Activated CD4-positive, alpha-beta T cell treated with anti-CD3 and anti-CD28 coated beads, Interleukin-2, amount 10 ng/mL, durations not matched to agents 24 days and 14 days (primary cell): ENCODE measurements around the gene STX17. TPM values are rescaled to one million over a fixed set of nuclear protein-coding genes. Genes with fewer than 3 reads are reported as not detected.
"Not testable (repeated sequence)": the region's sequence is repeated elsewhere in the genome, so short reads cannot be mapped to it uniquely, and the experiment has no call there.

Source experiments
- DNase-seq: peaks from one replicate; pipeline ENCODE4 v3.0.0; 2022
- H3K27ac Mint-ChIP-seq: one replicate; pipeline ENCODE4 v1.8.0; 2022; ENCODE audit warnings: mild to moderate bottlenecking, mixed read lengths
- H3K27me3 Mint-ChIP-seq: one replicate; pipeline ENCODE4 v1.8.0; 2022; ENCODE audit warnings: mixed read lengths
- H3K36me3 Mint-ChIP-seq: one replicate; pipeline ENCODE4 v1.8.0; 2022; ENCODE audit warnings: low read depth, mild to moderate bottlenecking, mixed read lengths
- H3K4me1 Mint-ChIP-seq: one replicate; pipeline ENCODE4 v1.8.0; 2021; ENCODE audit warnings: mixed read lengths
- H3K4me3 Mint-ChIP-seq: one replicate; pipeline ENCODE4 v1.8.0; 2022; ENCODE audit warnings: mild to moderate bottlenecking, moderate library complexity, mixed read lengths
- H3K9me3 Mint-ChIP-seq: one replicate; pipeline ENCODE4 v1.8.0; 2021; ENCODE audit warnings: mixed read lengths
- intact Hi-C: fragments of 100-400 bp; cut with micrococcal nuclease; formaldehyde crosslinking; loops from one replicate; pipeline ENCODE4 v1.15.1; 2023
- total RNA-seq: library from RNA; stranded (reverse); gene quantifications from 2 replicates; pipeline ENCODE4 v1.2.3, GENCODE V29; 2022

Gene STX17
- total RNA-seq, 1 donor from 2014 or later, result 26.5 TPM

DNA sequence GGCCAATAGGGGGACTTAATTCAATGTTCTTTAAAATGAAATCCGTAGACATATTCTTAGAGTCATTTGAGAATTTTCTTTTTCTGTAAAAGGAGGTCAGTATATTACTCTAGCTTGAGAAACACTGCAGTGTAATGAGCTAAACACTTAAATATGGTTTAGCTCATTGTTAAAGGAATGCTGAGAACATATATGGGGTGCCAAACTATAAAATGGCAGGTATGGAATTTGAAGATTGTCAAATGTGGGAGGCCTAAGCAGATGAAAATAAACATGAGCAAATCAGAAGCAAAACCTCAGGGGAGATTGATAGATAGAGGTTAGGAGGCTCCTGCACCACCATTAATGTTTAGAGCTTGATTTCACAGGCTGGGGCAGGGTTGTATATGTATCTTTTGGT, 57.9 kb downstream of the STX17 start:
- no peaks in the 10 kb centered on the region for H3K9me3 Mint-ChIP-seq
- intact Hi-C loops, result no loop called here
- H3K4me3 Mint-ChIP-seq, result no peak overlapping the region
- no peaks in the 10 kb centered on the region for H3K27me3 Mint-ChIP-seq
- H3K4me1 Mint-ChIP-seq, result no peaks in the 10 kb centered on the region
- H3K36me3 Mint-ChIP-seq, result peaks cover 38% of the 10 kb centered on the region
- H3K27ac Mint-ChIP-seq, result no peak overlapping the region
- no peak for DNase-seq

- H3K36me3 Mint-ChIP-seq, result peaks cover 36% of the 10 kb centered on the region
- no peak for DNase-seq
- H3K4me1 Mint-ChIP-seq, result no peaks in the 10 kb centered on the region
- no peaks in the 10 kb centered on the region for H3K9me3 Mint-ChIP-seq
- H3K27ac Mint-ChIP-seq, result no peak overlapping the region
- H3K27me3 Mint-ChIP-seq, result no peaks in the 10 kb centered on the region
- intact Hi-C loops, result no loop called here
- no peak overlapping the region for H3K4me3 Mint-ChIP-seq
Observed at GRCh38 chr9:99966001-99966400, 59.5 kb downstream of the STX17 start.

DNA sequence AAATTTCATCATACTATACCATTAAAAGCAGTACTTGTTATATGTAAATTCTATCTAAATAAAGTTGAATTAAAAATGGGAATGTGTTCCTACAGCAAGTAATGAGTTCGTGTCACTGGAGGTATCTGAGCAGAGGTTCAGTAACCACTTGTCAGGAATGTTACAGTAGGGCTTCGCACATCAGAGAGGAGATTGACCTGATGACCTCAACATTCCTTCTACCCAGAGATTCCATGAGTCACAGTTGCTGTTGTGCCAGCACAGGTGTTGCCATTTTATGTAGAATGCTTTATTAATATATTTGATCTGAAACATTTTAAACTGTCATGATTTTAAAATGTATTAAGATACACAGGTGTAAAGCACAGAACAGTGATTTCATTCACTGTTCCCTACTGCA, 60.3 kb downstream of the STX17 start:
- Mint-ChIP-seq H3K36me3 (peaks cover 32% of the 10 kb centered on the region), H3K27ac (no peak overlapping the region), H3K9me3 (no peaks in the 10 kb centered on the region), H3K27me3 (no peaks in the 10 kb centered on the region), H3K4me3 (no peak overlapping the region), H3K4me1 (no peaks in the 10 kb centered on the region)
- DNase-seq, result no peak
- intact Hi-C loops, result no loop called here

DNA sequence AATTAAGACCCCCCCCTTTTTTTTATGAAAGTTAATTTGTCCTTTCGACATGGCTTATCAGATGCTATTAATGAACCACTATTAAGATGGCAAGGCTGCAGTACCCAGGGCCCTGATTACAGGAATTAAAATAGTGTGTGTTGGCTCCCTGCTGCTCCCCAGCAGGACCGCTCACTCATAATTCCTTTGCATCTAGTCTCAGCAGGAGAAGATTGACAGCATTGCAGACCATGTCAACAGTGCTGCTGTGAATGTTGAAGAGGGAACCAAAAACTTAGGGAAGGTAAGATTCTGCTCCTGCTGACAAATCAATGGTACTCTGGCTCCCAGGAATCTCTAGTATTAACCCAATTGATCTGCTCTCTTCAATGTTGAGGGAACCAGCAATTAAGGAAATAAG, 61.0 kb downstream of the STX17 start:
- DNase-seq, result no peak
- Mint-ChIP-seq H3K36me3 (peaks cover 29% of the 10 kb centered on the region), H3K9me3 (no peaks in the 10 kb centered on the region), H3K27ac (no peak overlapping the region), H3K27me3 (no peaks in the 10 kb centered on the region), H3K4me3 (no peak overlapping the region), H3K4me1 (no peaks in the 10 kb centered on the region)
- intact Hi-C loops, result no loop called here

DNA sequence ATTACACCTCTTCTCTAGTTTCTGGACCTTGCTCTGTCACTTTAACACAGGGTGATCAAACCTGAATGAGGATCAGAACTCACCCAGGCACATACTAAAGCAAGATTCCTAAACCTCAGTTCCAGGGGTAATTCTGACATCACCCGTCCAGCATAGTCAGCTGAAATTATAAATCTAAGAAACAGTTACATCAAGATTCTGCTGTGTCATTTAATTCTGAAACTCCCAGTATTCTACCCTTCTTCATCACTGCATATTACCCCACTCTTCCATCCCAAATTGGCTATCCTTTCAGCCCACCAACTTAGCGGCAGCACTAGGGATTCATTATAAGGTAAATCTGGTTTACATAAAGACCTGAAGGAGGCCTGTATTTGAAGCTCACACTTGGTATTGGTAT, 64.0 kb downstream of the STX17 start:
- no peaks in the 10 kb centered on the region for H3K9me3 Mint-ChIP-seq
- no peaks in the 10 kb centered on the region for H3K27me3 Mint-ChIP-seq
- intact Hi-C loops, result no loop called here
- DNase-seq, result no peak
- peaks cover 33% of the 10 kb centered on the region for H3K36me3 Mint-ChIP-seq
- no peak overlapping the region for H3K27ac Mint-ChIP-seq
- no peak overlapping the region for H3K4me3 Mint-ChIP-seq
- H3K4me1 Mint-ChIP-seq, result no peaks in the 10 kb centered on the region

DNA sequence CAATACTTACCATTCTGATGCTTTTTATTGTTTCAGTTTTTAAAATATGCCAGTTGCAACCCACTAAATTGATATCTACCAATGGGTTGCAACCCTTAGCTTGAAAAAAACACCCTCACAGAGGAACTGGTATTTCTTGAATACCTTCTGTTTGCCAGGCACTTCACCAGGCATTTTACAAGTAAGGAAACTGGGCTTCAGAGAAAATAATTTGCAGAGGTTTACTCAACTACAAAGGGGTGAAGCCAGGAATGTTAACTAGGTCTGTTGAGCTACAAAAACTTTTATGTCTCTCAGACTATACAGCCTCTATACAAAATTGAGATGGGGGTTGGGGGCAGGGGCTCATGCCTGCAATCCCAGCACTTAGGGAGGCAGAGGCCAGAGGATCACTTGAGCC, 65.0 kb downstream of the STX17 start:
- no peaks in the 10 kb centered on the region for H3K4me1 Mint-ChIP-seq
- peaks cover 33% of the 10 kb centered on the region for H3K36me3 Mint-ChIP-seq
- H3K27me3 Mint-ChIP-seq, result no peaks in the 10 kb centered on the region
- no peak for DNase-seq
- intact Hi-C loops, result no loop called here
- no peak overlapping the region for H3K4me3 Mint-ChIP-seq
- no peaks in the 10 kb centered on the region for H3K9me3 Mint-ChIP-seq
- H3K27ac Mint-ChIP-seq, result no peak overlapping the region

GRCh38 chr9:99973455-99973854, 67.0 kb downstream of the STX17 start:
- Mint-ChIP-seq H3K27me3 (no peaks in the 10 kb centered on the region), H3K27ac (no peak overlapping the region), H3K36me3 (peaks cover 27% of the 10 kb centered on the region), H3K4me1 (no peaks in the 10 kb centered on the region), H3K4me3 (no peak overlapping the region), H3K9me3 (no peaks in the 10 kb centered on the region)
- no peak for DNase-seq
- intact Hi-C loops, result no loop called here

DNA sequence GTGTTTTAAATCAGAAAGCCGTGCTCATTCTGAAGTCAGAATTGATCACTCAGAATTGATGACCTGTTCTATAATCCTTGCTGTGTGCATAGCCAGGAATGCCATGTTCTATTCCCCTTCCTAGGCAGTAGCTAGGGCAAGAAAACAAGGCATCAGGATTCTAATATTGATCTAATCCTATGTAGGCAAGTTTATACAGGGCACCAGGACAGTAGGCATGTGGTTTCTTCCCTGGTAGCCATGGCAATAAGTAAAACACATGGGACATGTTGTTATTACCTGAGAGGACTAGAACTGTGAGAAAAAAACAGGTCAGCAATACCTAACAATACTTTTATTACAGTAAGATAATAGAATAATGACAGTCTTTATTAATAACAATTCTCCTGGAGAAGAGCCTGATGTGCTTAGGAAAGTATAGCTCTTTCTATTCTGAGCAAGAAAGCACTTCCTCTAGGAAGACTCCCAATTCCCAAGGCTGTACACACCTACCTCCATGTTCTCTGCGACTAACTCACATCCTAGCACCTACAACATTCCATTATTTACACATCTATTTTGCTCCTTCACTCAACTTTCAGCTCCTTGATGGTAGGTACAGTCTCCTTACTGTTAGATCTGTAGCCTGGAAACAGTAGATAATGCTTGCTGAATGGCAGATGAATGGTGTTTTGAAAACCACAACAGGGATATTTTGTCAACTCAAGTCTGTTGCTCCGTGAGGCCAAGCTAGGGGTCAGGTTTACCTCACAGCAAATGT, 70.8 kb downstream of the STX17 start:
- H3K36me3 Mint-ChIP-seq, result peaks cover 19% of the 10 kb centered on the region
- intact Hi-C loops, result no loop called here

DNA sequence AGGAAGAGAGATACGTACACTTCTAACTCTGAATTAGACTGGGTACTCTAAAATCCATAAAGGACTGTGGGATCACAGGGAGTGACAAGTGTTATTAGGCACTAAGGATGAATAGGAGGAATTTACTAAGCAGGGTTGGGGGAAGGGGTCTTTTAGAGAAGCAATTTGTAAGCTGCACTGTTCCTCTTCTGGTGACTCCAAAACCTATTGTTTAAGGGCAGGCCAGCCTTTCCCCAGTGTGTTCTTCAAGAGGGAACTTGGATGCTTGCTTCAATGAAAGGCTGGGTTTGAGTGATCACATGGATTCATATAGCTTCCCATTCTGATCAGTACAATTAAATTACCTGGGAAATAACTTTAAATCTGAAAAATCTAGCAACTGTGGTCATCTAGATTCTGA, 71.8 kb downstream of the STX17 start:
- H3K4me1 Mint-ChIP-seq, result no peaks in the 10 kb centered on the region
- peaks cover 19% of the 10 kb centered on the region for H3K36me3 Mint-ChIP-seq
- DNase-seq, result no peak
- no peak overlapping the region for H3K27ac Mint-ChIP-seq
- H3K4me3 Mint-ChIP-seq, result no peak overlapping the region
- intact Hi-C loops, result no loop called here
- no peaks in the 10 kb centered on the region for H3K9me3 Mint-ChIP-seq
- H3K27me3 Mint-ChIP-seq, result no peaks in the 10 kb centered on the region

More for the DNA sequence above, 70.8 kb downstream of the STX17 start:
- Mint-ChIP-seq H3K27me3 (no peaks in the 10 kb centered on the region), H3K27ac (no peak overlapping the region), H3K4me3 (no peak overlapping the region), H3K4me1 (no peaks in the 10 kb centered on the region), H3K9me3 (no peaks in the 10 kb centered on the region)
- DNase-seq, result no peak

GRCh38 chr9:99980598-99980997, 74.1 kb downstream of the STX17 start:
- no peaks in the 10 kb centered on the region for H3K27me3 Mint-ChIP-seq
- H3K27ac Mint-ChIP-seq, result no peak overlapping the region
- peaks cover 12% of the 10 kb centered on the region for H3K36me3 Mint-ChIP-seq

GRCh38 chr9:99986642-99987041, 80.2 kb downstream of the STX17 start:
- peaks cover 17% of the 10 kb centered on the region for H3K9me3 Mint-ChIP-seq
- no peaks in the 10 kb centered on the region for H3K4me1 Mint-ChIP-seq
- intact Hi-C loops, result no loop called here
- no peak for DNase-seq
- peaks cover 32% of the 10 kb centered on the region for H3K36me3 Mint-ChIP-seq
- H3K27ac Mint-ChIP-seq, result no peak overlapping the region
- H3K27me3 Mint-ChIP-seq, result no peaks in the 10 kb centered on the region
- no peak overlapping the region for H3K4me3 Mint-ChIP-seq

More at GRCh38 chr9:99980598-99980997, 74.1 kb downstream of the STX17 start:
- no peak overlapping the region for H3K4me3 Mint-ChIP-seq
- H3K9me3 Mint-ChIP-seq, result no peaks in the 10 kb centered on the region
- intact Hi-C loops, result no loop called here
- no peak for DNase-seq
- H3K4me1 Mint-ChIP-seq, result no peaks in the 10 kb centered on the region

DNA sequence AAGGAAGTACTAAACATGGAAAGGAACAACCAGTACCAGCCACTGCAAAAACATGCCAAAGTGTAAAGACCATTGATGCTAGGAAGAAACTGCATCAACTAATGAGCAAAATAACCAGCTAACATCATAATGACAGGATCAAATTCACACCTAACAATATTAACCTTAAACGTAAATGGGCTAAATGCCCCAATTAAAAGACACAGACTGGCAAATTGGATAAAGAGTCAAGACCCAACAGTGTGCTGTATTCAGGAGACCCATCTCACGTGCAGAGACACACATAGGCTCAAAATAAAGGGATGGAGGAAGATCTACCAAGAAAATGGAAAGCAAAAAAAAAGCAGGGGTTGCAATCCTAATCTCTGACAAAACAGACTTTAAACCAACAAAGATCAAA, 84.1 kb downstream of the STX17 start:
- H3K4me3 Mint-ChIP-seq, H3K27me3 Mint-ChIP-seq, H3K4me1 Mint-ChIP-seq, intact Hi-C loops, DNase-seq, H3K27ac Mint-ChIP-seq: not testable (repeated sequence)
- Mint-ChIP-seq H3K36me3 (peaks cover 50% of the 10 kb centered on the region), H3K9me3 (peaks cover 19% of the 10 kb centered on the region)

- Mint-ChIP-seq H3K36me3 (peaks cover 45% of the 10 kb centered on the region), H3K27me3 (no peaks in the 10 kb centered on the region), H3K4me1 (no peaks in the 10 kb centered on the region), H3K4me3 (no peak overlapping the region), H3K27ac (no peak overlapping the region), H3K9me3 (no peaks in the 10 kb centered on the region)
- no peak for DNase-seq
- intact Hi-C loops, result no loop called here
Observed at GRCh38 chr9:99998266-99998665, 91.8 kb downstream of the STX17 start.

DNA sequence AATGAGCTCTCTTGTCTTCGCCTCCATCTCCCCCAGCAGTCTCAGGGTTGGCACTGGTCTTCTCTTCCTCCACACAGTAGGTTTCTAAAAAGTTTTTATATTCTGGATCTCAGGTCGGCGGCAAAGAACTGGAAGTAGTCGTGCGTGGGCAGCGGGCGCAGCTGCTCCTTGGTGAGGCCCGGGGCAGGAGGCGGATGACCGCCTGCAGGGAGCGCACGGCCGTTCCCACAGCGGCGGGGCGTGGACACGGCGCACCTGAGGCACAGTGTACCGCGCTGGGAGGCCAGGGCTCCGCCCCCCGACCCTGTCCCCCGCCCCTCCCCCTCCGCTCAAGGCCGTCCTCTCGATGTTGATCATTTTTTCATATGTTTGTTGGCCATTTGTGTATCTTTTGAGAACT, 92.4 kb downstream of the STX17 start:
- Mint-ChIP-seq H3K36me3 (peaks cover 46% of the 10 kb centered on the region), H3K4me3 (no peak overlapping the region), H3K27ac (no peak overlapping the region), H3K9me3 (no peaks in the 10 kb centered on the region), H3K27me3 (no peaks in the 10 kb centered on the region), H3K4me1 (no peaks in the 10 kb centered on the region)
- intact Hi-C loops, result no loop called here
- no peak for DNase-seq

- Mint-ChIP-seq H3K4me1 (no peaks in the 10 kb centered on the region), H3K27ac (no peak overlapping the region), H3K36me3 (peaks cover 44% of the 10 kb centered on the region), H3K4me3 (no peak overlapping the region), H3K9me3 (no peaks in the 10 kb centered on the region), H3K27me3 (no peaks in the 10 kb centered on the region)
- no peak for DNase-seq
- intact Hi-C loops, result no loop called here
Observed at GRCh38 chr9:99999797-100000196, 93.3 kb downstream of the STX17 start.
